ENCODE measurements around the gene PKD1L1.
"Not testable (repeated sequence)": the region's sequence is repeated elsewhere in the genome, so short reads cannot be mapped to it uniquely, and the experiment has no call there.

The PKD1L1 gene, protein sequence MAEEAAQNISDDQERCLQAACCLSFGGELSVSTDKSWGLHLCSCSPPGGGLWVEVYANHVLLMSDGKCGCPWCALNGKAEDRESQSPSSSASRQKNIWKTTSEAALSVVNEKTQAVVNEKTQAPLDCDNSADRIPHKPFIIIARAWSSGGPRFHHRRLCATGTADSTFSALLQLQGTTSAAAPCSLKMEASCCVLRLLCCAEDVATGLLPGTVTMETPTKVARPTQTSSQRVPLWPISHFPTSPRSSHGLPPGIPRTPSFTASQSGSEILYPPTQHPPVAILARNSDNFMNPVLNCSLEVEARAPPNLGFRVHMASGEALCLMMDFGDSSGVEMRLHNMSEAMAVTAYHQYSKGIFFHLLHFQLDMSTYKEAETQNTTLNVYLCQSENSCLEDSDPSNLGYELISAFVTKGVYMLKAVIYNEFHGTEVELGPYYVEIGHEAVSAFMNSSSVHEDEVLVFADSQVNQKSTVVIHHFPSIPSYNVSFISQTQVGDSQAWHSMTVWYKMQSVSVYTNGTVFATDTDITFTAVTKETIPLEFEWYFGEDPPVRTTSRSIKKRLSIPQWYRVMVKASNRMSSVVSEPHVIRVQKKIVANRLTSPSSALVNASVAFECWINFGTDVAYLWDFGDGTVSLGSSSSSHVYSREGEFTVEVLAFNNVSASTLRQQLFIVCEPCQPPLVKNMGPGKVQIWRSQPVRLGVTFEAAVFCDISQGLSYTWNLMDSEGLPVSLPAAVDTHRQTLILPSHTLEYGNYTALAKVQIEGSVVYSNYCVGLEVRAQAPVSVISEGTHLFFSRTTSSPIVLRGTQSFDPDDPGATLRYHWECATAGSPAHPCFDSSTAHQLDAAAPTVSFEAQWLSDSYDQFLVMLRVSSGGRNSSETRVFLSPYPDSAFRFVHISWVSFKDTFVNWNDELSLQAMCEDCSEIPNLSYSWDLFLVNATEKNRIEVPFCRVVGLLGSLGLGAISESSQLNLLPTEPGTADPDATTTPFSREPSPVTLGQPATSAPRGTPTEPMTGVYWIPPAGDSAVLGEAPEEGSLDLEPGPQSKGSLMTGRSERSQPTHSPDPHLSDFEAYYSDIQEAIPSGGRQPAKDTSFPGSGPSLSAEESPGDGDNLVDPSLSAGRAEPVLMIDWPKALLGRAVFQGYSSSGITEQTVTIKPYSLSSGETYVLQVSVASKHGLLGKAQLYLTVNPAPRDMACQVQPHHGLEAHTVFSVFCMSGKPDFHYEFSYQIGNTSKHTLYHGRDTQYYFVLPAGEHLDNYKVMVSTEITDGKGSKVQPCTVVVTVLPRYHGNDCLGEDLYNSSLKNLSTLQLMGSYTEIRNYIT (N-terminal part only)

DNA sequence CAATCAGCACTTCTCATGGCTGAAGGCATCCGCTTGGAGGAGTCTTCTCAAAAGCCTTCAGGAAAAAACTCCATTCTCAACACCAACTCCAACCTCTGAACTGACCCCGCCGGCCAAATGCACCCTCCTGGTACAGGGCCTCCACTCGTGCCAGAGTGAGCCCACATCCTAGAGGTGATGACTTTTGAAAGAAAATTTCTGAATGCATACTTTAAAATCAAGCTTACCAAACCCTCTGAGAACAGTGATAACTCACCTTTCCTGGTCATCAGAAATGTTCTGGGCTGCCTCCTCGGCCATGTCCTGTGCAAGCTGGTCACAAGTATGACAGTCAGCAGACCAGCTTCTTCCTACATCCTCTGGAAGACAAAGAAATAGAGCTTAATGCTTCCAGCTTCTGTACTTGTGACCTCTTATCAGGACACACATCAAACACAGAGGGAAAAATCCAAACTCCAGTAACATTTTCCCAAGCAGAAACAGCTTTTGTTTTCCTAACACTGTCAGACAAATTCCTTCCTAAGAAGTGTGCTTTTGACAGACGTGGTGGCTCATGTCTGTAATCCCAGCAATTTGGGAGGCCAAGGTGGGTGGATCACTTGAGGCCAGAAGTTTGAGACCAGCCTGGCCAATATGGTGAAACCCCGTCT is at the start of gene PKD1L1:
Gene PKD1L1, minus strand, starts transcription at position 326 of the 650 bp plus-strand sequence. Its CDS starts 26 bp downstream, at position 300.
- no peak for DNase-seq

DNA sequence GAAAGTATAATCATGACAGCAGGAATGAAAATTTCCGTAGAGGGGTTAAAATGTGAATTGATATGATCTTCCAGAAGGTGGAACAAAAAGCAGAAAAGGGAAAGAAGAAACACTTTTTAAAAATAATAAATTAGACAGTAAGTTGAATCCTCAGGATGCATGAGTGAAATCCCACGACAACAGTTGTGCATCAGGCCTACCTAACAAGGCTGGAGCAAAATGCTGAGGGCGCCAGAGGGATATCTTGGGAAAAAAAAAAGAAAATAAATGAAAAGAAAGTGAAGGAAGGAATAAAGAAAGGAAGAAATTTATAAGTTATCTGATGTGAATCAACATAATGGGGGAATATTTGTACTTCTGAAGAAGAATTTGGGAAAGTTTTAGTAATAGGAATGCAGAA is 44.2 kb upstream of the PKD1L1 start:
- DNase-seq, result no peak

DNA sequence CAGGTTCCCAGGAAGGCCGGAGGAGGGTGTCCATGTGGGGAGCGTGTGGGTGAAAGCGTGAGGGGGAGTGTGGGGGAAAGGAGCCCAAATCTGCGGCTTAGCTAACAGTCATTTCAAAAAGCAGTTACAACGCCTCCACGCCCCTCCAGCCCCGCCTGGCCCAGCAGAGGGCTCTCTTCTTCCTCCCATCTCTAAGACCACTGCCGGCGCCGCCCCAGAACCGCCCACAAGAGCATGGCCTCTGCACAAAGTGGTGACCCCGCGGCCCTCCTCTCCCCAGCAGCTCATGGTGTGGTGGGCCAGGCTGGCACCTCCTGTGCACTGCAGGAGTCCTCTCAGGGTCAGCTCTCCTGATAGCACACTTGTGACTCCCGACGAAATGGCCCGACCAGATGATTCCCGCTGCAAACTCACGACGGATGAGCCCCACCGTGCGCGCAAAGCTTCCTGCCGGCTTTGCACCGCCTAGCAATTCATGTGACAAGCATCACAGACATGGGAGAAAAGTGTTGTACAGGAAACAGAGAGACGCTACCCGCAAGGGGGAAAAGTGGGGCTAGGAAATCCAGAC is 43.6 kb upstream of the PKD1L1 start:
- DNase-seq, result peak; percentile 72 to 85

DNA sequence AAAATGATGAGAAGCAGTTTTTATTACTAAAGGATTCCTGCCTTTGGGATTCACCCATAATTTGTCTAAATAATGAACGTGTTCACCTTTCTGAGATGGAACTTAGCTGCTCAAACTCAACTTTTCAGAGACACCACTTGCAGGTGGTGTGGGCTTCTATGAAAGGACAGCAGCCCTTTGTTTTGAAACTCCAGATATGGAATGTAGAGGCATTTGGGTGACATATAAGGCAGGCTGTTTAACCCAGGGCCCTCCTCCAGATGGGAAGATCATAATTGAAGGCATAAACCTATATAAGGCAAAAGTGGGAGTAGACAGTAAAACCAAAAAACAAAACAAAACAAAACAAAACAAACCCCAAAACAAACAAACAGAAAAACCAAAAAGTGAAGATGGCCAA is 43.0 kb upstream of the PKD1L1 start:
- DNase-seq, result no peak

DNA sequence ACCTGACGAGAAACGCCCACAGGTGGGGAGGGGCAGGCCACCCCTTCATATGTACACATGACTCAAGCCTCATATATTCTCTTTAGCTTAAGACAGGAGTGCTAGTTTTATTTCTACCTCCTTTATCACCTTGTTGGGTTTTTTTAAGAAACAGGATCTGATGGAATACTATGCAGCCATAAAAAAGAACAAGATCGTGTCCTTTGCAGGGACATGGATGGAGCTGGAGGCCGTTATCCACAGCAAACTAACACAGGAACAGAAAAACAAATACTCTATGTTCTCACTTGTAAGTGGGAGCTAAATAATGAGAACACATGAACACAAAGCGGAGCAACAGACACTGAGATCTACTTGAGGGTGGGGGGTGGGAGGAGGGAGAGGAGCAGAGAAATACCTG is 42.3 kb upstream of the PKD1L1 start:
- no peak for DNase-seq

DNA sequence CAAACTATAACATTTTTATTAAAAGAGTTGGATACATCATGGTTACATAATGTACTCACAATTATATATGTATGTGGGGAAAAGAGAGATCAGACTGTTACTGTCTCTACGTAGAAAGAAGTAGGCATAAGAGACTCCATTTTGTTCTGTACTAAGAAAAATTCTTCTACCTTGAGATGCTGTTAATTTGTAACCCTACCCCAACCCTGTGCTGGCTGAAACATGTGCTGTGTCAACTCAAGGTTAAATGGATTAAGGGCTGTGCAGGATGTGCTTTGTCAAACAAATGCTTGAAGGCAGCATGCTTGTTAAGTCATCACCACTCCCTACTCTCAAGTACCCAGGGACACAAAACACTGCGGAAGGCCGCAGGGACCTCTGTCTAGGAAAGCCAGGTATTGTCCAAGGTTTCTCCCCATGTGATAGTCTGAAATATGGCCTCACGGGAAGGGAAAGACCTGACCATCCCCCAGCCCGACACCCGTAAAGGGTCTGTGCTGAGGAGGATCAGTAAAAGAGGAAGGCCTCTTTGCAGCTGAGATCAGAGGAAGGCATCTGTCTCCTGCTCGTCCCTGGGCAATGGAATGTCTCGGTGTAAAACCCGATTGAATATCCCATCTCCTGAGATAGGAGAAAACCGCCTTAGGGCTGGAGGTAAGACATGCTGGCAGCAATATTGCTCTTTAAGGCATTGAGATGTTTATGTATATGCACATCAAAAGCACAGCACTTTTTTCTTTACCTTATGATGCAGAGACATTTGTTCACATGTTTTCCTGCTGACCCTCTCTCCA is 41.5 kb upstream of the PKD1L1 start:
- not testable (repeated sequence) for DNase-seq

DNA sequence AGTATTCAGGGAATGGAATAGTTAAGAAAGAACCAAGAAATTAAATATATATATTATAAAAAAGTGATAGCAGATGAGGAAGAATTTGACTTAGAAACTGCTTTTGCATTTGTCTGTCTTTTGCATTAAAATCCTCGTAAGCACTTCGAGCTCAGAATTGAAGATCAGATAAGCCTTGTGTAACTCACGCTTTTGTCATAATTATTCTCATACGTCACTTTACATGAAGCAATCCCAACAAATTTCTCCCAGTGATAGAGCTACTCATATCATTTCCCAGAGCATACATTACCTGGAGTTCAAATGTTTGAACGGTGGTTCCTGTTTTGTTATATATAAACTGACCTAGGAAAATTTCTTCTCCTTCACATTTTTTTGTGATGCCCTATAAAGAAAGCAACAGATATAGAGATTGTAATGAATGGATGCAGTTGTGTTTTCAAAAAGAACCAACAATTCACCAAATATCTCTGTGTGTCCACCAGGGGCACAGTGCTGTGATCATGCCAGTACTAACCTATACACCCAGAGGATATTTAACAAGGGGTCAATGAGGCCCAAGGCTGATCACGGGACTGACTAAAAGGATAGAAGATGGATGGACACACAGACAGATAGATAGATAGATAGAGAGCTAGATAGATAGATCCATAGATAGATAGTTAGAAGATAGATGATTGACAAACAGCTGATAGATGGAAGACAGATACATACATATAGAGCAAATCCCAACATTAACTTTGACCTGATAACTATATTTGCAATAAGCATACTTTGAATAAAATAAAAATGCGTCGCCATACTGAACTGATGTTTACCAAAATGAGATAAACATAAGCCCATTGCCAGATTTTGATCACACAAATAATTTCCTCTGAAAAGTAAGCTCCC is 40.5 kb upstream of the PKD1L1 start:
- DNase-seq, result no peak

DNA sequence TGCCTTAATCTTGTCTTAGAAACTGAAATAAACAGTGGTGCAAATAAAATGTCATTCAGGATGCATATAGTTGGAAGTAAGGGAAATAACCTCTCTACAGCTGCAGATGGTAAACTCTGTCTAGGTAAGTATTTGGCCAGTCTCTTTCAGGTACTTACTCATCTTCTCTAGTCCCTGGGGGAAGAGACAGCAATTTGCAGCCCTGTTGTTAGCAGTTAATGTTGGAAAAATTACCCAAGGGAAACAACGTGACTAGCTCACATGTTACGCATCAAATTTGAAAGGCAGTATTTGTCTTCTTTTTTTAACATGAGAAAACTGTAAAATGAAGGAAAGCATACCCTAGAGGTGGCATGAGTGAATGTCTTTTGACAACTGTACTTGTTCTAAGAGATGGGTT is 34.3 kb upstream of the PKD1L1 start:
- DNase-seq, result no peak

DNA sequence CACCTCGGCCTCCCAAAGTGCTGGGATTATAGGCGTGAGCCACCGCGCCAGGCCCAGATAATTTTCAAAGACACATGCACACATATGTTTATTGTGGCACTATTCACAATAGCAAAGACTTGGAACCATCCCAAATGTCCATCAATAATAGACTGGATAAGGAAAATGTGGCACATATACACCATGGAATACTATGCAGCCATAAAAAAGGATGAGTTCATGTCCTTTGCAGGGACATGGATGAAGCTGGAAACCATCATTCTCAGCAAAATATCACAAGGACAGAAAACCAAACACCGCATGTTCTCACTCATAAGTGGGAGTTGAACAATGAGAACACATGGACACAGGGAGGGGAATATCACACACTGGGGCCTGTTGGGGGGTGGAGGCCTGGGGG is 32.4 kb upstream of the PKD1L1 start:
- DNase-seq, result not testable (repeated sequence)

DNA sequence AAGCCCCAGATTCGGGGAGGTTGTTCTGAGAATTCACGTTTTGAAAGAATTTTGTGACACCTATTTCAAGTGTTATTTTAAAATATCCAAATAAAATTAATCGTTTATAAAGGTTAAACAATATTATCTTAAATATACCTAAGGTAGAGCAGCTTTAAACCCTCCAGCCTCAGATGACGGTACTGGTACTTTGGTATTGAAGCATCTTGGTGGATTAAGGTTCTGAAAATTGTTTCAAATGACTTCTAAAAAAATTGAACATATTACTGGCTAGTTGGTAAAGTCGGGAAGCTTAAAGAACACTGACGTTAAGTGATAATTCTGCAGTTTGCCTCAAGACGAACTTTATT is 31.5 kb upstream of the PKD1L1 start:
- DNase-seq, result no peak

DNA sequence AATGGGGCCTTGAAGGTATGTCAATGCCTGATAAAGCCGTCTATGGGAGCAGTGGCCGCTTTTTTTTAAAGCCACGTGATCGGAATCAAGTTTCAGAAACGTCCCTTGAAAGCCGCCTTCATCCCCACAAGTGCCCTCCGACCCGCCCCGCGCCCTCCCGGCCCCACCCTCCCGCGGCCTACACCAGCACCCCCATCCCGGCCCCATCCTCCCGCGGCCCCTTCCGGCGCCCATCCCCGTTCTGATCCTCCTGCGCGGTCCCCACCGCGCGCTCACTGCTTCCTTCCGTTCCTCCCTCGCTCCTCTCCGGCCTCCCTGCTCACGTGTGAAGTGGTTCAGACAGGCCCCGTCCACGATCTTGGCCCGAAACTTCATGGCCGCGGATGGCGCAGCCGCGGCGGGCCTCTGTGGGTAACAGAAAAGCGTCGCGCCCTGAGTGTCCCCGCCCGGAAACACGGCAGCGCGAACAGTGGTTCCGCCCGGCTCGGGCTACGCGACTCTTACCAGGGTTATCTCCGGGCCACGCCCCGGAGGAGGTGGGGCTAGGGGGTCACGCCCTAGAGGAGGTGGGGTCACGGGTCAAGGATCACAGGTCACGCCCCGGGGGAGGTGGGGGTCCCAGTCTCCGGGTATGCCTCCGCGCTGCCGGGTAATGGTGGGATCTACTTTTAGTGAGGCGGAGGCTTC is 31.0 kb upstream of the PKD1L1 start, which contains the start of gene HUS1:
Gene HUS1, minus strand, starts transcription at position 471 of the 687 bp plus-strand sequence. Its CDS starts 96 bp downstream, at position 375.
- DNase-seq, result peak; percentile 84 to 93

DNA sequence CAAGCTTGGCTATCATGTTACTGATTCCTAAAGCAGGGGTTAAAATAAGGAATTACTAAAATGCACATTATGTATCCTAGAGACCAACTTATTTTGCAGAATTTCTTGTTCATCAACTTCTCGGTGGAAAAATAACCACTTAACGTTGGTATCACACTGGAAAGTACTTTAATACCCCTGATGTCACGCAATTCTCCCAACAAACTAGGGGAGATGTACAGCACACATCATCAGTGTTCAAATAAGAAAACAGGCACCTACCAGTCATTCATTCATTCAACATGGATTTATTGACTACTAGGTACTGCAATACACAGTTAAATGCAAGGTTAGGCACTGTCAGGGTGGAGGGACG is 30.5 kb upstream of the PKD1L1 start:
- DNase-seq, result no peak

DNA sequence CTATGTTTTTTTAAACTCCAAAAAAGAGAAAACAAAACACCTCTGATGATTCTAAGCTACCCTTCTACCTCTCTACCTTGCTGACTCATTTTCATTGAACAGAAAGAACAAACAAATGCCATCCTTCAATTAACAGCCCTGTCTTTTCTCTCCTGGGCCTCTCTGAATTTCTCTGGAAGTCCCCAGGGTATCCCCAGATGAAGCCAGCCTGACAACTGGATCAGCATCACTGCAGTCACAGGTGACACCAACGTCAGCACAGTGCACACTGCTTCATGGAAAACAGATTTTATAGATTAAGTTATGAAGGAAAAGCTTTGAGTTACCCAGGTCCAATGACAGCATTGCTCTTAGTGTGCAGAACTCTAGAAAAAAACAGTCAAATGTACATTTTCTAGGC is 25.5 kb upstream of the PKD1L1 start:
- DNase-seq, result no peak

DNA sequence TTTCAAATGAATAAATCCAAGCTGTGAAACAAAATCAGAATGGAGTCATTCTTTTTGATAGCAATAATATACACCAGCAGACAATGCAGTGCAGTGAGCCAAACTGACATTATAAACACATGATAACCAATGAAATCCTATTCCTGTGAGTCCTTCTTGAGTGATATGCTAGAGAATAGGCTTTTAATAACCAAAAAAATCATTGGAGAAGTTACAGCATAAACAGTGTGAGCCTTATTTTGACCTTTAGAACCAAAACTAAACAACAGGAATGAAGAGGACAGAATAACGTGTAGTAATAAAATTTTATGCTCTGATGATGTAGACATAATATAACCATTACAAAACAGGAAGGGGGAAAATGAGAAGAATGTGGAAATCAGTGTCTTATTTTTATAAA is 22.5 kb upstream of the PKD1L1 start:
- no peak for DNase-seq

DNA sequence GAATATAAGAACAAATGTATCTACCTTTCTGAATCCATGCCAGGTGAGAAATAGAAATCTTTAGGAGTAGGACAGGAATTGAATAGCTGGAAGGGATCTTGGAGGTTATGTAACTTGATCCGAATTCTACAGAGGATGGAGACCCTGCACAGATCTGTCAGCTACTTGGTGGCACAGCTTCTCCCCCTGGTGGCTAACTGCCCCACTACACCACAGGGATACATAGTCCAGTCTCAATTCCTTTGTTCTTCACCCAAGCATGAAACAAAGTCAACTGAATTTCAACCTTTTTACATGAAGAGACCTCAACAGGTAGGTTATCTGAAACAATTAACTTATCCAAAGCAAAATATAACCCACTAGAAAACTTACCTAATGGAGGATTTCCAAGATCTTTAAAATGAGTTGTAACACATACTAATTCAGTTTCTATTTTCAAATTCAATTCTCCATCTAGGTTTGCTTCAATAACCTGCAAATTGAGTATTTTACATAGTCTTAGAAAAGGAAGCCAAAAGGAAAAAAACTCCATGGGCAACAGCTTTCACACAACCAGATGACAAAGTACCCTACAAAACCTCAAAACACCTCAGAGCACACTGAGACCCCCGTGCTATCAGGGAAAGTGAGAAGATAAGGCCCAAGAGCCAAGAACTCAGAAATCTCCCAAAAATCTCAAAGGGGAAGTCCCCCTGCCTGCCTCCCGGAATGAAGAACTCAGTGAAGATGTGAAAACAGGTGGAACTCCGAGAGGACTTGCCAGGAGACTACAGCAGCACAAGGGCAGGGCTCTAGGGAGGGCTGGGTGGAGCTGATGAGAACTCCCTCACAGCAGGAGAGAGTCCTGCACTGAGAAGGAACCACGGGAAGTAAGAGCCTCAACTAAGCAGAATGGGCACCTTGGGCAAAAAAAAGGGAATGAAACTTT is 20.8 kb upstream of the PKD1L1 start:
- DNase-seq, result peak; percentile 18 to 75

DNA sequence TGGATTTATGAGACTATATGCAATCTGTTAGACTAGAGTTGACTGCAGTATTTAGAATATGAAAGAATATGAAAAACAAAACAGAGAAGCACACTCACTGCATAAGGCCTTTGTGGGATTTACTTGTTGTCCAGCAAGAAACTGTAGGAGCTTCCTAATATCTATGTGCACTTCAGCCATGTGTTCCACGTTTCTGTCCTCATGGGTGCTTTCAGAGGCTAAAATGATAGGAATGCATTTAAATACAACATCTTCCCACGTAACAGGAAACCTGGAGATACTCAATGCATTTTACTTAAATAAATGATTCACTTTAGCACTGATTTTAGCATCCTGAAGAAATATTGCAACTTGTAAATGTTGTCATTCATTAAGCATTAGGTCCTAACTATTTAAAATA is 19.4 kb upstream of the PKD1L1 start:
- no peak for DNase-seq

DNA sequence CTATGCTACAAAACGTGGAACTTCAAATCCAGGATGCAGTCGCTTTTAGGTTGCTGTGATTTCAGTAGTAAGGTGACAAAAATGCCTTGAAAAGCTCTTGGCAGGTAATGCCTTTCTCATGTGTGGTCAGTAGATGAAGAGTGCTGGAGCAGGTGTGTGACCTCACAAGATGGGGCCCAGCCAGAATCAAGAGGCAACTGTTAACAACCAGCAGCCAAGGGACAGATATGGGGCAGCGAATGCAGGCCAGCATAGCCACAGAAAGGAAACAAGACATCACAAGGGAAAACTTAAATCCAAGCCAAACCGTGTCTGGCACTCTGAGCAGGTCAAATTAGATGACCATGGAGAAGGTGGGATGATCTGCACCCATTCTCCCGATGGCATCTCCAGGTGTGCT is 18.9 kb upstream of the PKD1L1 start:
- DNase-seq, result no peak

DNA sequence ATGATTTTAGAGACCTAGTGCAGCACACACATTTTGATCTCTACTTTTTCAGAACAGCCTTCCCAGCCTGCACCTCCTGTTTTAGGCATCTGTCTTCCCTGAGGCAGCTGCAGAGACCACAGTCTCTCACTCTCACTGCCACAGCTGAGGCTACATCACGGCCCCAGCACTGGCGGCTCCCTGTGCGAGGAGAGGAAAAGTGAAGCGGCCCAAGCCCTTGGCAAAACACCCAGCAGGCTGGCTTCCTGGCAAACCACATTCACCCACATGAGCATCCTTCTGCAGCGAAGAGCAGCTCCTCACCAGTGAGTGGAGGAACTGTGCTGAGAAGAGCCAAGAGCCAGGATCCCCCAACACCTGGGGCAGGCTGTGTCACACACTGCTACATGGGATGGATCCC is 17.2 kb upstream of the PKD1L1 start:
- no peak for DNase-seq

DNA sequence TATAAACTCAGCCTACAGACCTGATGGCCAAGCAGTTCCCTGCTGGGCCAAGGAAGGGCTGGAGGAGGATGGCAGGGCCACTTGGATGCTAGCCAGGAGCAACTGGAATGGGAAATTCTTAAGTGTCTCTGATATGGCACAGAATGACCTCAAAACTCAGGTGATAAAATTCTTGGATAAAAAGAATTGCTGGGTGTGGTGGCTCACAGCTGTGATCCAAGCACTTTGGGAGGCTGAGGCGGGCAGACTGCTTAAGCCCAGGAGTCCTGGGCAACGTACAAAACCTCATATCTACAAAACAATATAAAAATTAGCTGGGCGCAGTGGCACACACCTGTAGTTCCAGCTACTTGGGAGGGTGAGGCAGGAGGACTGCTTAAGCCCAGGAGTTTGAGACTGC is 14.0 kb upstream of the PKD1L1 start:
- no peak for DNase-seq

Data from NCI-H526 (cell line).